ENCODE measurements around the gene CELA3A. TPM values are rescaled to one million over a fixed set of nuclear protein-coding genes. Genes with fewer than 3 reads are reported as not detected.
"Not testable (repeated sequence)": the region's sequence is repeated elsewhere in the genome, so short reads cannot be mapped to it uniquely, and the experiment has no call there.

The CELA3A gene
- total and polyA plus RNA-seq, 2 of the 13 experiments (the other 11 are each of a cell fraction or from before 2014, with no cell fraction given) = 0.09 TPM; not detected in 1

DNA sequence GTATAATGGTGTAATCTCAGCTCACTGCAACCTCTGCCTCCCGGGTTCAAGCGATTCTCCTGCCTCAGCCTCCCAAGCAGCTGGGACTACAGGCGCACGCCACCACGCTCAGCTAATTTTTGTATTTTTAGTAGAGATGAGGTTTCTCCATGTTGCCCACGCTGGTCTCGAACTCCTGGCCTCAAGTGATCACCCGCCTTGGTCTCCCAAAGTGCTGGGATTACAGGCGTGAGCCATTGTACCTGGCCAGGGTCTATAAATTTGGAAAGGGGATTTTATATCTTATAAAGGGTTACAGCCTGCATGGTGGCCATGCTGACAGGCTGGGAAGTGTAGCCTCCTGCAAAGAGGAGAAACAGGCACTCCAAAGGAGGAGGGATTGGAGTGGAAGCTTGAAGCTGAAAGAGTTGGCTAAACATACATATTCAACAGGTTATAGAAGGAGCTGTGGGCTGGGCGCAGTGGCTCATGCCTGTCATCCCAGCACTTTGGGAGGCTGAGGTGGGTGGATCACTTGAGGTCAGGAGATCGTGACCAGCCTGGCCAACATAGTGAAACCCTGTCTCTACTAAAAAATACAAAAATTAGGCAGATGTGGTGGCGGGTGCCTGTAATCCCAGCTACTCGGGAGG, 13.2 kb downstream of the CELA3A start:
- POLR2A ChIA-PET; H3K9me3 ChIP-seq (ENCODE audit: low read length); H4K20me1 ChIP-seq (ENCODE audit: insufficient read depth, low read length); H3K4me3 ChIP-seq (replicated peaks in 1 of 3; ENCODE audit: insufficient read depth in 1 of 3, low read depth in 2 of 3, low read length in 3 of 3); FAIRE-seq; H3K79me2 ChIP-seq (ENCODE audit: insufficient read depth, low read length); H3K36me3 ChIP-seq (replicated peaks in 1 of 2; ENCODE audit: control insufficient read depth in 1 of 2, insufficient read depth in 2 of 2, low read length in 2 of 2); H3K9ac ChIP-seq (ENCODE audit: insufficient read depth, low read depth, low read length); ATAC-seq; intact Hi-C loops (cut with micrococcal nuclease; ENCODE audit: unreplicated experiment); H2AFZ ChIP-seq (ENCODE audit: low read length); H3K4me2 ChIP-seq (ENCODE audit: low read depth, low read length); H3K27ac ChIP-seq (ENCODE audit: extremely low read length, insufficient read depth, low read length); BruUV-seq (replicated peaks); in situ Hi-C loops (cut with HindIII; ENCODE audit: extremely low pct_ligation_motif_present, low pct_unique_long_range_greater_than_20kb); H3K4me1 ChIP-seq (ENCODE audit: insufficient read depth, low read length); CTCF ChIA-PET (ENCODE audit: low intra/inter-chr PET ratio, low total read pairs); H3K27me3 ChIP-seq (ENCODE audit: control insufficient read depth in 1 of 2, insufficient read depth in 2 of 2, low read length in 2 of 2); DNase-seq (ENCODE audit: low spot score): not testable (repeated sequence)
- WGBS (ENCODE audit: low lambda C conversion rate) = 58% methylated on average over 13 of the region's 13 CpGs

DNA sequence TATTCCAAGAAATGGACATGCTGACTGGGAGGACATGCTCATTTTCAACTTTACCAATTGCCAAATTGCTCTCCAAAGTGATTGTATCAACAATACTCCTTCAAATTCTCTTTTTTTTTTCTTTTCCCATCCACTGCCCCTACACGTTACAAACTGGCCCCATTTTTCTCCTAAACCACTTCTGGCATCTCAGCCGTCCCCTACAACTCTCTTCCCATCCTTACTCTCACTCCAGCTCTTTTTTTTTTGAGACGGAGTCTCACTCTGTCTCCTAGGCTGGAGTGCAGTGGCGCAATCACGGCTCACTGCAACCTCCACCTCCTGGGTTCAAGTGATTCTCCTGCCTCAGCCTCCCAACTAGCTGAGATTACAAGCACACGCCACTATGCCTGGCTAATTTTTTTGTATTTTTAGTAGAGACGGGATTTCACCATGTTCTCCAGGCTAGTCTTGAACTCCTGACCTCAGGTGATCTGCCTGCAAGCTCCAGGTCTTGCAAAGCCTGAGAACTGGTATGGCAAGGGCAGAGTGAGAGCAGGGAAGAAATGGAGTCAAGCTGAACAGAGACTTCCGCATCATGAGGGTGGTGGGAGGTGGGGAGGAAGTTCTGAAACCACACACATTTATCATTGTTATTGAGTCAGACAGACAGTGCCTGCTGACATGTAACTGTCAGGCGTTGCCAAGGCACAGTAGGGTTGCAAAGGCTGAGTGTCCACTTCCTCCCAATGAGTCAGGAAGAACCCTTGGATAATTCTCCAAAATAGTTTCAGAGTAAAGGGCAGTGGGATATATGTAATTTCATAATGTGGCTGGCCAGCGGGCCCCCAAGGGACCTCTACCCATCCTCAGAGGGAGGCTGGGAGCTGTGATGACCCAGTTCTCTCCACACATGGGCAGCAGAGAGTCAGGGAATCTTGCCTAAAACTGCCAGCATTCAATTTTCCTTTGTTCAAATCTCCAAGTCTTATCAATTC, 17.4 kb downstream of the CELA3A start:
- H3K27ac ChIP-seq (ENCODE audit: extremely low read length, insufficient read depth, low read length) = no peak overlapping the region
- ATAC-seq (peak; percentile 43; the same call in 1 of the 3 replicates), DNase-seq (ENCODE audit: low spot score) (no peak), FAIRE-seq (no peak)
- no peak overlapping the region for H2AFZ ChIP-seq (ENCODE audit: low read length)
- H3K9me3 ChIP-seq (ENCODE audit: low read length) = no peaks in the 10 kb centered on the region
- no peak for TF ChIP-seq HNRNPLL (IDR thresholded peaks at IDR 0.05; ENCODE audit: low read depth, low read length, poor library complexity, severe bottlenecking)
- TF ChIP-seq ZNF780A (CRISPR knock-in tag; IDR thresholded peaks at IDR 0.05) = no peak
- TF ChIP-seq RFX5 (IDR thresholded peaks at IDR 0.05; ENCODE audit: low read depth, low read length) = 0 out of 2 replicates have a peak, but pooled peaks have one; percentile 23
- TF ChIP-seq, protein P1, sequence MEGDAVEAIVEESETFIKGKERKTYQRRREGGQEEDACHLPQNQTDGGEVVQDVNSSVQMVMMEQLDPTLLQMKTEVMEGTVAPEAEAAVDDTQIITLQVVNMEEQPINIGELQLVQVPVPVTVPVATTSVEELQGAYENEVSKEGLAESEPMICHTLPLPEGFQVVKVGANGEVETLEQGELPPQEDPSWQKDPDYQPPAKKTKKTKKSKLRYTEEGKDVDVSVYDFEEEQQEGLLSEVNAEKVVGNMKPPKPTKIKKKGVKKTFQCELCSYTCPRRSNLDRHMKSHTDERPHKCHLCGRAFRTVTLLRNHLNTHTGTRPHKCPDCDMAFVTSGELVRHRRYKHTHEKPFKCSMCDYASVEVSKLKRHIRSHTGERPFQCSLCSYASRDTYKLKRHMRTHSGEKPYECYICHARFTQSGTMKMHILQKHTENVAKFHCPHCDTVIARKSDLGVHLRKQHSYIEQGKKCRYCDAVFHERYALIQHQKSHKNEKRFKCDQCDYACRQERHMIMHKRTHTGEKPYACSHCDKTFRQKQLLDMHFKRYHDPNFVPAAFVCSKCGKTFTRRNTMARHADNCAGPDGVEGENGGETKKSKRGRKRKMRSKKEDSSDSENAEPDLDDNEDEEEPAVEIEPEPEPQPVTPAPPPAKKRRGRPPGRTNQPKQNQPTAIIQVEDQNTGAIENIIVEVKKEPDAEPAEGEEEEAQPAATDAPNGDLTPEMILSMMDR (CRISPR knock-in tag; IDR thresholded peaks at IDR 0.05) = peak; percentile 13; the same call in 1 of the 2 replicates
- H3K9ac ChIP-seq (ENCODE audit: insufficient read depth, low read depth, low read length) = no peak overlapping the region
- no TSS peak for BruUV-seq (replicated peaks)
- no peaks in the 10 kb centered on the region for H3K79me2 ChIP-seq (ENCODE audit: insufficient read depth, low read length)
- intact Hi-C loops (cut with micrococcal nuclease; ENCODE audit: unreplicated experiment) = no loop called here
- H3K27me3 ChIP-seq (ENCODE audit: control insufficient read depth in 1 of 2, insufficient read depth in 2 of 2, low read length in 2 of 2) = no peaks in the 10 kb centered on the region
- no peaks in the 10 kb centered on the region for H3K36me3 ChIP-seq (replicated peaks in 1 of 2; ENCODE audit: control insufficient read depth in 1 of 2, insufficient read depth in 2 of 2, low read length in 2 of 2)
- ChIA-PET POLR2A (no interaction called here), CTCF (ENCODE audit: low intra/inter-chr PET ratio, low total read pairs) (no interaction called here)
- WGBS (ENCODE audit: low lambda C conversion rate) = 24% methylated on average over 10 of the region's 10 CpGs
- H4K20me1 ChIP-seq (ENCODE audit: insufficient read depth, low read length) = no peaks in the 10 kb centered on the region
- no peak overlapping the region for H3K4me3 ChIP-seq (replicated peaks in 1 of 3; ENCODE audit: insufficient read depth in 1 of 3, low read depth in 2 of 3, low read length in 3 of 3)
- in situ Hi-C loops (cut with HindIII; ENCODE audit: extremely low pct_ligation_motif_present, low pct_unique_long_range_greater_than_20kb) = no loop called here
- H3K4me1 ChIP-seq (ENCODE audit: insufficient read depth, low read length) = peaks cover 19% of the 10 kb centered on the region
- H3K4me2 ChIP-seq (ENCODE audit: low read depth, low read length) = no peak overlapping the region
